HepG2 (cell line): ENCODE results near the gene AXIN1. TPM values are rescaled to one million over a fixed set of nuclear protein-coding genes. Genes with fewer than 3 reads are reported as not detected.

ENCODE experiments used
- BCL6 ChIP-seq: IDR thresholded peaks from 2 replicates; pipeline ENCODE4 v1.6.1; 2016; ENCODE audit warnings: missing genetic modification reagents, missing compliant biosample characterization
- CBX1 ChIP-seq: IDR thresholded peaks from one replicate; pipeline ENCODE4 v1.6.1; 2016; ENCODE audit warnings: antibody characterized with exemption, low read depth
- DZIP1 ChIP-seq: sonication (generic); formaldehyde crosslinking; IDR thresholded peaks from 2 replicates; pipeline ENCODE4 v1.5.0; 2020; ENCODE audit warnings: mild to moderate bottlenecking, missing genetic modification reagents
- ELF3 ChIP-seq: IDR thresholded peaks from 2 replicates; pipeline ENCODE4 v1.6.1; 2016; ENCODE audit warnings: missing genetic modification reagents, missing compliant biosample characterization
- GMEB2 ChIP-seq: IDR thresholded peaks from 2 replicates; pipeline ENCODE4 v1.6.1; 2016; ENCODE audit warnings: missing biosample characterization, missing genetic modification reagents, low read depth
- GPBP1L1 ChIP-seq: sonication (generic); formaldehyde crosslinking; IDR thresholded peaks from 2 replicates; pipeline ENCODE4 v1.5.0; 2020; ENCODE audit warnings: mild to moderate bottlenecking, missing genetic modification reagents
- HINFP ChIP-seq: sonication (generic); formaldehyde crosslinking; IDR thresholded peaks from 2 replicates; pipeline ENCODE4 v1.4.0; 2020; ENCODE audit warnings: low read depth, mild to moderate bottlenecking, missing genetic modification reagents
- KLF16 ChIP-seq, 2 experiments: sonication (generic) in 1 of 2; formaldehyde crosslinking in 1 of 2; IDR thresholded peaks; 2 replicates each; pipeline versions ENCODE4 v1.6.1 to v1.8.0; 2016 to 2023; ENCODE audit warnings: missing genetic modification reagents in 2 of 2, missing compliant biosample characterization in 1 of 2
- KMT2A ChIP-seq: sonication (generic); formaldehyde crosslinking; IDR thresholded peaks from 2 replicates; pipeline ENCODE4 v1.4.0; 2020; ENCODE audit warnings: missing genetic modification reagents
- MIXL1 ChIP-seq: IDR thresholded peaks from 2 replicates; pipeline ENCODE4 v1.6.1; 2016
- NR2F6 ChIP-seq, 2 experiments: IDR thresholded peaks; 2 replicates each; pipeline ENCODE4 v1.6.1; 2016; ENCODE audit warnings: antibody characterized with exemption in 1 of 2, mild to moderate bottlenecking in 1 of 2
- RAD51 ChIP-seq: fragments of 450-650 bp; IDR thresholded peaks from 2 replicates; pipeline ENCODE4 v1.6.1; 2016; ENCODE audit warnings: borderline replicate concordance
- THAP11 ChIP-seq: IDR thresholded peaks from 2 replicates; pipeline ENCODE4 v1.6.1; 2016; ENCODE audit warnings: missing biosample characterization, missing genetic modification reagents
- TMF1 ChIP-seq: sonication (generic); formaldehyde crosslinking; IDR thresholded peaks from 2 replicates; pipeline ENCODE4 v1.8.1; 2022; ENCODE audit warnings: low read depth, missing genetic modification reagents
- ZBTB33 ChIP-seq: sonication (generic); formaldehyde crosslinking; IDR thresholded peaks from 2 replicates; pipeline ENCODE4 v1.4.0; 2020; ENCODE audit warnings: missing genetic modification reagents
- ZIK1 ChIP-seq: sonication (generic); formaldehyde crosslinking; IDR thresholded peaks from 2 replicates; pipeline ENCODE4 v1.5.0; 2020; ENCODE audit warnings: mild to moderate bottlenecking, low read depth, missing genetic modification reagents, borderline replicate concordance
- ZNF558 ChIP-seq: sonication (generic); formaldehyde crosslinking; IDR thresholded peaks from 2 replicates; pipeline ENCODE4 v1.9.0; 2022; ENCODE audit warnings: mild to moderate bottlenecking, missing genetic modification reagents, borderline replicate concordance
- ZNF703 ChIP-seq: sonication (generic); formaldehyde crosslinking; IDR thresholded peaks from 2 replicates; pipeline ENCODE4 v1.5.1; 2020; ENCODE audit warnings: missing genetic modification reagents, mild to moderate bottlenecking, moderate library complexity, borderline replicate concordance
- ZSCAN21 ChIP-seq: sonication (generic); formaldehyde crosslinking; IDR thresholded peaks from 2 replicates; pipeline ENCODE4 v1.8.0; 2022; ENCODE audit warnings: mild to moderate bottlenecking, missing genetic modification reagents, moderate library complexity, borderline replicate concordance
- polyA plus RNA-seq, 8 experiments: library from polyadenylated mRNA; depleted of rRNA in 3 of 8; stranded (reverse) in 7 of 8; unstranded in 1 of 8; fragments of >200 nt; fragmentation: Illumina TruSeq in 4 of 8; extraction: Trizol in 4 of 8; gene quantifications; 2 replicates each; pipeline versions ENCODE4 v1.2.1 to v1.2.3, GENCODE V29; 2011 to 2016; ENCODE audit warnings: low read depth in 4 of 8, missing spikeins in 1 of 8, mixed read lengths in 1 of 8; ENCODE audit not compliant: insufficient read depth in 1 of 8
- total RNA-seq, 5 experiments: library from RNA; depleted of rRNA; stranded (reverse); fragments of >200 nt; fragmentation: Illumina TruSeq; extraction: Trizol; gene quantifications; 2 replicates each; pipeline ENCODE4 v1.2.3, GENCODE V29; 2016; ENCODE audit warnings: low read depth in 1 of 5

The AXIN1 gene
- total and polyA plus RNA-seq, 2 of the 13 experiments (the other 11 are each of a cell fraction or from before 2014, with no cell fraction given): 24.0 to 26.0 TPM

DNA sequence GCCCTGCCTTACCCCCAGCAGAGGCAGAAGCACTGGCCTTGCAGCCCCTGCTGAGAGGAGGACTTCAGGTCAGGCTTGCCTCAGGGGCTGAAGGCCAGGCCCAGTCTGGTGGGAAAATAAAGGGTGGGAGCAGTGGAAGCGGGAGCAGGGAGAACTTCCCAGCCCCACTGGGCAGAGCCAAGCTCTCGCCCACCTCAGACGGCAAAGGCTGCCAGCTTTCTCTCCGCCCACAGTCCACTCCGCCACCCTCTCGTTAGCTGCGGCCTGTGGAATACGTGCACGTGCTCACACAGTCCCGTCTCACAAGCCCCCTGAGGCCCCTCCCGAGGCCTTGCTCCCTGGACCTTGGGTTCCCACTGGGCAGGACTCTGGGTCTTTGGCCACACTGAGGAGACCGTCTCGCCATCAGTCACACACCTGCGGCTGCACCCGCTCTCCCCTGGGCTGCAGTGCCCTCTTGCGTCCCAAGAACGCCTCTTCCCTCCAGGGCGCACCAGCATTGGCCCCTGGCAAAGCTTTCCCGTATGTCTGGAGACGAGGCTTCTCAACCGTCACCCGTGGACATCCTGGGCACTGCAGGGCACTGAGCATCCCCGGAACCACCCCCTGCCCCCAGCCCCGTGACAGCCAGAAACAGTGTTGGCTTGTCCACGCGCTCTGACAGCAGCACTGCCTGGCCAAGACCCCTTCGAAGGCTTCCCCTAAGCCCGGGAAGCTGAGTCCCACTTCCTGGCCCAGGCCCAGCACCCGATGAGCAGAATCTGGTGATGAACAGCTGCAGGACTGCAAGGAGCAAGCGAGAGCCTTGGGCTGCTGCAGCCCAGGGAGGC lies 9.6 kb upstream of the AXIN1 start (continued):
- TF ChIP-seq HINFP (CRISPR knock-in tag) (peak; percentile 85), ZBTB33 (peak; percentile 88; the same call in 1 of the 2 replicates), BCL6 (no peak), KMT2A (CRISPR knock-in tag) (peak; percentile 78), ELF3 (CRISPR knock-in tag) (peak; percentile 50; the same call in 1 of the 2 replicates), MIXL1 (CRISPR knock-in tag) (0 out of 2 replicates have a peak, but pooled peaks have one; percentile 59), KLF16 (CRISPR knock-in tag; IDR thresholded peaks at IDR 0.05) (peak in 1 of 2 experiments; percentile 80; a peak in 2 of 4 replicates), THAP11 (CRISPR knock-in tag) (peak; percentile 67; the same call in 1 of the 2 replicates), TMF1 (CRISPR knock-in tag) (peak; percentile 79; the same call in 1 of the 2 replicates), ZNF558 (peak; percentile 46; the same call in 1 of the 2 replicates), ZNF703 (CRISPR knock-in tag) (0 out of 2 replicates have a peak, but pooled peaks have one; percentile 39), DZIP1 (CRISPR knock-in tag) (no peak), GPBP1L1 (CRISPR knock-in tag) (no peak), NR2F6 (IDR thresholded peaks at IDR 0.05) (peak; percentile 62; the same call in 1 of the 2 replicates), NR2F6 (CRISPR knock-in tag; IDR thresholded peaks at IDR 0.05) (peak; percentile 54; the same call in 1 of the 2 replicates), GMEB2 (no peak), CBX1 (no peak), RAD51 (no peak), ZIK1 (CRISPR knock-in tag) (peak; percentile 70; the same call in 1 of the 2 replicates), ZSCAN21 (CRISPR knock-in tag) (peak; percentile 68; the same call in 1 of the 2 replicates)
